ENCODE measurements around the gene MTRFR.
"Not testable (repeated sequence)": the region's sequence is repeated elsewhere in the genome, so short reads cannot be mapped to it uniquely, and the experiment has no call there.

The MTRFR gene

DNA sequence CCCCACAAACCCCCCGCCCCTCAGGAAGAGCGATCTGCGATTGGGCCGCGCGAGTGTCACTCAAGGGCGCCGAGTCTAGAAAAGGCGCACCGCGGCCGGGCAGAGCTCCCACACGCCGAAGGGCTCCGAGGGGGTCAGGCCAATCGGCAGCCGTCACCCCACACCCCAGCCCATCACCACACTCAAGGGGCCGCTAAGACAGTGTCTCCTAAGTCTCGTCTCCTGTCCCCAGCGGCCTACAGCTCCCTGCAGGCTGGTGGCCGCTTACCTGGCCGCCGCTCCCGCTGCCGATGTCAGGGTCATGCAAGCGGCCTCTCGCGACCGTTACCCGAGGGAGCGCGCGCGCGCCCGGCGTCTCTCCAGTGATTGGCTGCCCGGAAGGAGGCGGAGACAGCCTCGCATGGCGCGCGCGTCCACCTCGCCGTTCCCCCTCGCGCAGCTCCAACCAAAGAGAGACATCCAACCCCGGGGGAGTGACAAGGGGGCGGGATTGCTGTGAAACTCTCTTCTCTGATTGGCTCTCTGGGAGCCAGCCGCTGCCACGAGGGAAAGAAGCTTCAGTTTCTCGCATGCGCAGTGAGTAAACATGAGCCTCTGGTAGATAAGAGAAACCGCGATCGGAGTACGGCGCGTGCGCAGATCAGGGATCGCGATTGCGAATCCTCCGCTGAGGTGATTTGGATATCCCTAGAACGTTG is at the start of gene MTRFR, which contains the start of gene MPHOSPH9:
Gene MTRFR, plus strand, starts transcription at position 630 of the 698 bp plus-strand sequence. CDS start 20,239 bp downstream, outside the sequence.
Gene MPHOSPH9, minus strand, starts transcription at position 335 of the 698 bp plus-strand sequence. CDS start 2,777 bp downstream, outside the sequence.
- Mint-ChIP-seq H3K27ac (peak within 1 kb of the TSS; percentile 99), H3K4me1 (peaks cover 85% of the 10 kb centered on the region), H3K36me3 (peaks cover 2% of the 10 kb centered on the region), H3K4me3 (peak within 1 kb of the TSS; percentile 100), H3K9me3 (no peaks in the 10 kb centered on the region), H3K27me3 (no peaks in the 10 kb centered on the region)

DNA sequence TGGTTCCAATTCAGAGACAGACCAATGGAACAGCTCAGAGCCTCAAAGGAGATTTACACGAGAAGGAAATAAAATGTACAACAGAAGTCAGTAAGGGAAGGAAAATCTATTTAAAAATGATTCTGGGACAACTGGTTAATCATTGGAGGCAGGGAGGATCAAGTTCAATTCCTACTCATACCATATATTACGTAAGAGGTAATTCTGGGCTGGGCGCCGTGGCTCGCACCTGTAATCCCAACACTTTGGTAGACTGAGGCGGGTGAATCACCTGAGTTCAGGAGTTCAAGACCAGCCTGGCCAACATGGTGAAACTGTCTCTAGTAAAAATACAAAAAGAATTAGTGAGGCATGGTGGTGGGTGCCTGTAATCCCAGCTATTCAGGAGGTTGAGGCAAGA is 45.6 kb upstream of the MTRFR start:
- Mint-ChIP-seq H3K4me1 (no peaks in the 10 kb centered on the region), H3K4me3 (no peak overlapping the region), H3K27ac (no peak overlapping the region), H3K9me3 (no peaks in the 10 kb centered on the region), H3K27me3 (no peaks in the 10 kb centered on the region), H3K36me3 (peaks cover 20% of the 10 kb centered on the region)

DNA sequence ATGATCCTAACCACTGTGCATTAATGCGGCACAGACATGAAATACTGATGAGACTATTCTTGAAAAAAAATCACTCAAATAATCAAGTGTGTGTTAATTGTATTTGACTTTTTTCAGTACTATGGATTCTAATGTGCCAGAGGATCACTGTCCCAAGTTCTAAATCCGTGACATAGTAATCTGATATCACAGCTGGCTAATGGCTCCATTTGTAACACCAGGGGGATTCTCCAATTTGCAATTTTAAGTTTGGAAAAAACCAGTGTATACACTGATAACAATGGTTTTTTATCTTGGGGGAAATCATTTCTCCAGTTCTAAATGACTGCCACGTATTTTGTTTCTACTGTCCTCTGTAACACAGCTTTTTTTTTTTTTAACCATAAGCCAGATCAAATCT is 33.3 kb upstream of the MTRFR start:
- peaks cover 22% of the 10 kb centered on the region for H3K4me1 Mint-ChIP-seq
- H3K4me3 Mint-ChIP-seq, result no peak overlapping the region
- H3K36me3 Mint-ChIP-seq, result peaks cover 7% of the 10 kb centered on the region
- no peaks in the 10 kb centered on the region for H3K27me3 Mint-ChIP-seq
- H3K27ac Mint-ChIP-seq, result peak overlapping the region; percentile 94
- H3K9me3 Mint-ChIP-seq, result no peaks in the 10 kb centered on the region

DNA sequence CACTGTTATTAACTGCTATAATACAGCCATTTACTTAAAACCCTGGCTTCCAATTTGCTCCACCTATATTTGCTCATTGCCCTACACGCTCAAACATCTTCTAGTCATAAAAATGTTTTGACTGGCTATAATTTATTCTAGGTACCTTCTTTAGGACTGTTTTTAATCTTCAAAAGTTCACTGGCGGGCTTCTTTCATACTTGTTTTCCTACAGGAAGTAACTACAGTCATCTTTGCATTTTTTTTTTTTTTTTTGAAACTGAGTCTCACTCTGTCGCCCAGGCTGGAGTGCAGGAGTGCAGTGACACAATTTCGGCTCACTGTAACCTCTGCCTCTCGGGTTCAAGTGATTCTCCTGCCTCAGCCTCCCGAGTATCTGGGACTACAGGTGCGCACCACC is 32.8 kb upstream of the MTRFR start:
- Mint-ChIP-seq H3K27me3 (no peaks in the 10 kb centered on the region), H3K4me1 (peaks cover 22% of the 10 kb centered on the region), H3K9me3 (no peaks in the 10 kb centered on the region), H3K36me3 (peaks cover 7% of the 10 kb centered on the region), H3K4me3 (peak overlapping the region; percentile 45), H3K27ac (peak overlapping the region; percentile 94)

DNA sequence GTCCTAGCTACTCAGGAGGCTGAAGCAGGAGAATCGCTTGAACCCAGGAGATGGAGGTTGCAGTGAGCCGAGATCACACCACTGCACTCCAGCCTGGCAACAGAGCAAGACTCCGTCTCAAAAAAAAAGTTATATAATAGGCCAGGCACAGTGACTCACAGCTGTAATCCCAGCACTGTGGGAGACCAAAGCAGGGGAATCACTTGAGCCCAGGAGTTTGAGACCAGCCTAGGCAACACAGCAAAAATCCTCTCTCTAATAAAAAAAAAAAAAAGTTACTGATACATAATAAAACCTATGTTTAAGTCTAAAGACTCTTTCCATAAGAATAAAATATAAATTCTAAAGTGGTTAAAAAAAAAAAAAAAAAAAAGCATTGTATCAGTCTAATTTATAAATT is 26.4 kb upstream of the MTRFR start:
- H3K4me3 Mint-ChIP-seq, H3K9me3 Mint-ChIP-seq, H3K4me1 Mint-ChIP-seq, H3K36me3 Mint-ChIP-seq, H3K27me3 Mint-ChIP-seq, H3K27ac Mint-ChIP-seq: not testable (repeated sequence)

DNA sequence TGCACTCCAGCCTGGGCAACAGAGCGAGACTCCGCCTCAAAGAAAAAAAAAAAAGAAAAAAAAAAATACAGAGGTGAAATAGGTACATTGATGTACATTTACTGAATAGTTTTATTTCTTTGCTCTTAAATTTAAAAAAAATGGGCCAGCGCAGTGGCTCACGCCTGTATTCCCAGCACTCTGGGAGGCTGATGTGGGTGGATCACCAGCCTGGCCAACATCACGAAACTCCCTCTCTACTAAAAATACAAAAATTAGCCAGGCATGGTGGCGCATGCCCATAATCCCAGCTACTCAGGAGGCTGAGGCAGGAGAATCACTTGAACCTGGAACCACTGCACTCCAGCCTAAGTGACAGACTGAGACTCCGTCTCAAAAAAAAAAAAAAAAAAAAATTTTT is 25.4 kb upstream of the MTRFR start:
- peaks cover 10% of the 10 kb centered on the region for H3K36me3 Mint-ChIP-seq
- H3K27ac Mint-ChIP-seq, H3K27me3 Mint-ChIP-seq, H3K9me3 Mint-ChIP-seq, H3K4me3 Mint-ChIP-seq, H3K4me1 Mint-ChIP-seq: not testable (repeated sequence)

DNA sequence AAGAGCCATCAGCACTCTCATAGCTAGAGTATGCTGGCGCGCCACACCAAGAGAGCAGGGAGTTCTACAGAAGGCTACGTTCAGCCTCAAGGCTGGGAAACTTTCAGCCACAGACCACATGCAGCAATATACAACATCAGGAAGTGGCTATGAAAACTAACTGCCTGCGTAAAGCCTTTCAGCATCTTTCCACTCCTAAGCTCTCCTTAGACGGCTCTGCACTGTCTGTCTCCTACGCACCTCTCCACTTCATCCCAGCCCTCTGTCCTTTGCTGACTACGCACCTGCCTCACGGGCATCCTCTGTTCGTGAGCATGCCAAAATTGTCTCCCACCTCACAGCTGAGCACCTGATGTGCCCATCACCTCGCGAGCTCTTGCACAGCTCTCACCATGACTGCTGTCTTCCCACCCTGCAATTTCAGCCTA is 10.0 kb upstream of the MTRFR start:
- Mint-ChIP-seq H3K9me3 (no peaks in the 10 kb centered on the region), H3K4me3 (peak overlapping the region; percentile 71), H3K36me3 (peaks cover 9% of the 10 kb centered on the region), H3K27me3 (no peaks in the 10 kb centered on the region), H3K4me1 (peaks cover 38% of the 10 kb centered on the region), H3K27ac (peak overlapping the region; percentile 56)

DNA sequence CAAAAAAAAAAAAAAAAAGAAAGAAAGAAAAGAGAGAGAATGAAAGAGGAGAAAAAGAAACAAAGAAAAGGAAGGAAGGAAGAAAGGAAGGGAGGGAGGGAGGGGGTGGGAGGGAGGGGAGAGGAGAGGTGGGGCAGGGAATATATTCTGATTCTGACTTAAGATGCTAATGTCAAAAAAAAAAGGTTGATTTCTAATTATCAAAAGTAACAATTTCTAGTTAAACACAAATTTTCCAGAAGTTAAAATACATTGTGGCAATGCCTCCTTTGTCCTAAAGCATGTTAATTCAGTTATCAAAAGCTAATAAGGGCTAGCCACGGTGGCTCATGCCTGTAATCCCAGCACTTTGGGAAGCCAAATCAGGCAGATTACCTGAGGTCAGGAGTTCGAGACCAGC is 7.8 kb upstream of the MTRFR start:
- Mint-ChIP-seq H3K27me3 (no peaks in the 10 kb centered on the region), H3K36me3 (peaks cover 5% of the 10 kb centered on the region), H3K4me1 (peaks cover 59% of the 10 kb centered on the region), H3K27ac (no peak overlapping the region), H3K9me3 (no peaks in the 10 kb centered on the region), H3K4me3 (no peak overlapping the region)

DNA sequence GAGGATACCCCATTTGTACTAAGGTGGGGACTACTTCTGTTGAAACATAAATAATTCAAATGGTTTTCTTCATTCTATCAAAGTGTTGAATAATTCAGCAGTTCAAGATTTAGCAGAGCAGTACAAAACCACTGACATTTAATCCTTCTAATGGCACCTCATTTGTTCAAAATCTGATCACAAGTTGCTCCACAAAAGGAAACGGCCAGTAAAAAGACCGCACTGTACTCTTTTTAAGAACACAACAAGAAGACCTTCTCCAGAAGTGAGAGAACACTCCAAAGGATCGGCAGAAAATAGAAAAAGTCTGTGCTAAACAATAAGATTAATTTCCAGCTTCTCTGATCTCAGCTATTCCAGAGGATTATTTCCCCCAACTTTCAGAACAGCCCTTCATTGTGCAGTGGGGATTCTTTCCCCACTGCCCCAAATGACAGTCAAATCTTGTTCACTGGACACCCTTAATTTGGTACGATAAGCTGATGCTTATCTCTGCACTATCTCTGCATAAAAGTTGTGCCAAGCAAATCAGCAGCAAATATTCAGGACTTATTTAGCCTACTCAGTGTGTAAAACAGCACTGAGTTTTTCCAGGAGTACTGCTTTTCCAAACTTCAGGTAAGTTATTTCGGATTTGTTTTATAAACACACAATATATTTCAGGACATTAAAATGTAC is 5.5 kb upstream of the MTRFR start:
- Mint-ChIP-seq H3K27ac (peak overlapping the region; percentile 77), H3K9me3 (no peaks in the 10 kb centered on the region), H3K36me3 (no peaks in the 10 kb centered on the region), H3K4me1 (peaks cover 72% of the 10 kb centered on the region), H3K27me3 (no peaks in the 10 kb centered on the region), H3K4me3 (peak overlapping the region; percentile 39)

DNA sequence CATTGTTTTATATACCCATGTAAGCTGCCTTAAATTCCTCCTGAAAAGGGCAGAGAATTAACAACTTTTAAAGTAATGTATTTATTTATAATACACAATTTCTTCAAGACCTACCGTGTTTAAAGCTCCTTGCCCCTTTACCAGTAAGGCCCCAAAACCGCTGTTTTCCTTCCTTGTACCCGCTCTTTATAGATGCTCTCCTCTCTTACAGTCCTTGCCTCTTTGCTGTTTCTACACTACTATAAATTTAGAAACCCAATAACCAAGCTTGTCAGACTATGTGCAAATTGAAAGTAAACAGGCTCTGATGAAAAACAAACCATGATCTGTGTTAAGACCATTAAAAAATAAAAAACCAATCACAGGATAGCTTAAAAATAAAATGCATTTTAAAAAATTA is 4.2 kb upstream of the MTRFR start:
- Mint-ChIP-seq H3K27me3 (no peaks in the 10 kb centered on the region), H3K4me3 (peak overlapping the region; percentile 77), H3K36me3 (peaks cover 2% of the 10 kb centered on the region), H3K9me3 (no peaks in the 10 kb centered on the region), H3K27ac (peak overlapping the region; percentile 71), H3K4me1 (peaks cover 73% of the 10 kb centered on the region)

DNA sequence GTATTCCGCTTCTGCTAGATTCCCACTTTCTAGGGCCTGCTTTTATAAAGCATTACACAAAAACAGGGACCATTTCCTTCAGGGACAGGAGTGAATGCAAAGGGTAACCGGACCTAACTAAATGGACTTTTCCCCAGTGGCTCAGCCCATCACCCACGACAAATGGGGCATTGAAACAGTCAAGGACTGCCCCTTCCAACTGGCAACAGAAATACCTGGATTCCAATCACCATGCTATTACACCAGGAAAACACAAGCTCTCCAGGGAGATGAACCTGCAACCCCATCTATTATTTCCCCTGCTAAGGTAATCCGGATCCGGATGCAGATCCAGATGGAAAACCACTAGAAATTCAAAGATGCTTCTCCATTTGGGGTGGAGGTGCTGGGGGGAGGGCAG is 1.3 kb upstream of the MTRFR start:
- Mint-ChIP-seq H3K9me3 (no peaks in the 10 kb centered on the region), H3K4me1 (peaks cover 82% of the 10 kb centered on the region), H3K27me3 (no peaks in the 10 kb centered on the region), H3K27ac (peak overlapping the region; percentile 99), H3K4me3 (peak overlapping the region; percentile 100), H3K36me3 (peaks cover 2% of the 10 kb centered on the region)

DNA sequence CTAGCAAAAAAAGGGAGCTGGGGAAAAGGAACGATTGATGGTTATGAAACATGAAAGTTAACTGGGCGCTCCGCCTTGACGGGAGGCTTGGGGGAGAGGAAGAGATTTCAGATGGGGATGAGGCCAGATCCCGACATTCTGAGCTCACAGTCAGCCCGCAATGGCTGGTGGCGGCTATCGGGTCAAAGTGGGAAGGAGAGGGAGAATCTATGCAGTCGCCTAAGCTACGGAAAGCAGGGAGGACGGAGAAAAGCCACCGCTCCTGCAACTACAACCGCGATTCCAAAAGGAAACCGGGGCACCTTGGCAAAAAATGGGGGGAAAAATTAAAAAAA is 797 bp upstream of the MTRFR start:
- Mint-ChIP-seq H3K27me3 (no peaks in the 10 kb centered on the region), H3K36me3 (peaks cover 2% of the 10 kb centered on the region), H3K27ac (peak overlapping the region; percentile 99), H3K9me3 (no peaks in the 10 kb centered on the region), H3K4me3 (peak overlapping the region; percentile 100), H3K4me1 (peaks cover 85% of the 10 kb centered on the region)

DNA sequence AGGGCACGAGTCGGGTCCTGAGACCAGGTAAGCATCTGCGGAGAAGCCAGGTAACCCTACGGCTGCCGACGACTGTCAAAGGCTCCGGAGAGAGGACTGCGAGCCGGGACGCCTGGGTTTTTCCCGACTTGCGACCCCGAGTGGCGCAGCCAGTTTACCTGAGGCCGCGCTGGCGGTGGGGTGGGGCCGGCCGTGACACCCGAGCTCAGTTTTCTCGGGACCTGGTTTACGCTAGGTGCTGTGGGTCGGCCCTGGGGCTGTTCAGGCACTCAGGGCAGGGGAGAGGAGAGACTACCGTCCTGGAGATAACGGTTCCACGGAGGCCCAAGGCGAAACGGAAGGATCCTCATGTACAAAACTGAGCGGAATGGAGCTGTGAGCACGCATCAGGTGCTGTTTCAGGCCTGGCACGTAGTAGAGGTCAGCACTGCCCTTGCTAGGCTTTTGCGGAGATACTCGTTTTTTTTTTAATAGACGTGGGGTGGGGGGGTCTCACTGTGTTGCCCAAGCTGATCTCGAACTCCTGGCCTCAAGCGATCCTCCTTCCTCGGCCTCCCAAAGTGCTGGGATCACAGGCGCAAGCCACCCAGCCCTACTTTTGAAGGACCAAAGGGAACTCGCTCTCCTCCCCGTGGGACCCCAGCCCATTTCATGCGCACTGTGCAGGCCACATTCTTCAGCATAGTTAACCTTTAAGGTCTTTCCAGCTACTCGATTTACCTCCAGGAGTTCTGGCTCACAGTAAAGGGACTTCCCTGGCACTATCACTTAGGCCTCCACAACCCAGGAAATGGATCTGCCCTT is 471 bp downstream of the MTRFR start:
- Mint-ChIP-seq H3K36me3 (peaks cover 2% of the 10 kb centered on the region), H3K4me3 (peak overlapping the region; percentile 100), H3K27ac (peak overlapping the region; percentile 99), H3K27me3 (no peaks in the 10 kb centered on the region), H3K9me3 (no peaks in the 10 kb centered on the region), H3K4me1 (peaks cover 85% of the 10 kb centered on the region)

DNA sequence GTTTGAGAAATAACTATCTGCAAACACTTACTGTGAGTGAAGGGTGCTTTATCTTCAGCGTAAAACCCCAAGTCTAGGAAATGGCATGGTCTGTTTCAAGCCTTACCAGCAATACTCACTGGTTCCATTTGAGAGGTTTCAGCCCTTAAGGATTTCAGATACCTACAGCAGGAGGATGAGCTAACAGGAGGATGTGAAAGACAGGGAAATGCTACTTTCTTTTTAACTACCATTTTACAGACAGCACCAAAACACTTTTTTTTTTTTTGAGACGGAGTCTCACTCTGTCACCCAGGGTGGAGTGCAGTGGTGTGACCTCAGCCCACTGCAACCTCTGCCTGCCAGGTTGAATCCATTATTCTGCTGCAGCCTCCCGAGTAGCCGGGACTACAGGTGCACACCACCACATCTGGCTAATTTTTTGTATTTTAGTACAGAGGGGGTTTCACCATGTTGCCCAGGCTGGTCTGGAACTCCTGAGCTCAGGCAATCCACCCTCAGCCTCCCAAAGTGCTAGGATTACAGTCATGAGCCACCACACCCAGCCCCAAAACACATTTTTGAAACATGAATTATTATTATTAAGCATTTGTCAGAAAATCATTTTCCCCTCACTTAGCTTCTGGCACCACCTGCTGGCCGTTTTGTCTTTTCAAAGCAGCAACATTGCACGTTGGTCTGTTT is 4.6 kb downstream of the MTRFR start:
- Mint-ChIP-seq H3K27me3 (no peaks in the 10 kb centered on the region), H3K36me3 (peaks cover 5% of the 10 kb centered on the region), H3K9me3 (no peaks in the 10 kb centered on the region), H3K4me1 (peaks cover 71% of the 10 kb centered on the region), H3K27ac (peak overlapping the region; percentile 71), H3K4me3 (peak overlapping the region; percentile 51)

DNA sequence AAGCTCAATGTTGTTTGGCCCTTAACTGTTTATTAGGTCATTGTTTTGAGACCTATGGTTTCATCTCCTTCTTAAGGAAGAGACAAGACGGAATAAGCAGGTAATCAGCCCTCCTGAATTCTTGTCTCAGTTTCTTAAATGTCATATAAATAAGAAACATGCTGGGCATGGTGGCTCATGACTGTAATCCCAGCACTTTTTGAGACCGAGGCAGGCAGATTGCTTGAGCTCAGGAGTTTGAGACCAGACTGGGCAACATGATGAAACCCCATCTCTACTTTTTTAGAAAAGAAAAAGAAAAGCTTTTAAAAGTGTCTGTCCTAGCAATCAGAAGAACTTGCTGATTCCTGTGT is 5.1 kb downstream of the MTRFR start:
- H3K36me3 Mint-ChIP-seq, result peaks cover 4% of the 10 kb centered on the region
- no peaks in the 10 kb centered on the region for H3K27me3 Mint-ChIP-seq
- peak overlapping the region; percentile 51 for H3K4me3 Mint-ChIP-seq
- H3K4me1 Mint-ChIP-seq, result peaks cover 70% of the 10 kb centered on the region
- peak overlapping the region; percentile 71 for H3K27ac Mint-ChIP-seq
- no peaks in the 10 kb centered on the region for H3K9me3 Mint-ChIP-seq
